Left forelimb (tissue), 1 donor: Measurements from ENCODE around the gene CFAP77.
A peak's percentile ranks its signal among the peaks of the same experiment; 100 is the strongest.
"Not testable (repeated sequence)": the region's sequence is repeated elsewhere in the genome, so short reads cannot be mapped to it uniquely, and the experiment has no call there.

Experiments used
- DNase-seq: peaks from one replicate; pipeline ENCODE4 v3.0.0-alpha.2; 2018; ENCODE audit warnings: low spot score

CFAP77 gene

DNA sequence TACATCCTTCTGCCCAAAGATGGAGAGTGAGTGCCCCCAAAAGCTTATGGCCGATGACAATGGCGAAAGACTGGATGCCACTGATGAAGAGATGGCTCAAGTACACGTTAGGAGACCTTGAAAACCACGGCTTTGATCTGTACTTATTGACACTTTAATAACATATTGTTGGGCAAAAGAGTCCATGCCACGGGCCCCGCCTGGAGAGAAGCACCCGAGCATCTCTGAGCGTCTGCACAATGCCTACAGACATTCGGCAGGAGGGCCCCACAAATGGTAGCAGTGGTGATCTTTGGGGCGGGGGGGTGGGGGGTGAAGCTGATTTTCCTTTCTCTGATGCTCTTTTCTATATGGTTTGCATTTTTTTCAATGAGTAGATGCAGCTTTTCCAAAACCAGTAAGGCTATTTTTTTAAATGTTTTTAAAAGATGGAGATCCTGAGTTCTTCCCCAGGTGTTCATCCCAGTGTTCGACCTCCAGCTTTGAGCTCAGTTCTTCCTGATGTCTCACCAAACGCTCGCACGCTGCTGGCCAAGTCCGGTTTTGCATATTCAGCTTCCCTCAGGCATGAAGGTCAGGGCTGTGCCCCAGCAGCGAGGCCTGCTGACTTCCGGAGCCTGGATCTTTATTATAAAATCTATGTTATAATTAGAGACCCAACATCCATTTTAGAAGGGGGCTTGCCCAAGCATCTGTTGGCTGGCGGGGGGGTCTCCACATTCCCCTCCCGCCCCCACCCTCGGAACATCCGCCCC lies 138.1 kb downstream of the CFAP77 start:
- DNase-seq = no peak

DNA sequence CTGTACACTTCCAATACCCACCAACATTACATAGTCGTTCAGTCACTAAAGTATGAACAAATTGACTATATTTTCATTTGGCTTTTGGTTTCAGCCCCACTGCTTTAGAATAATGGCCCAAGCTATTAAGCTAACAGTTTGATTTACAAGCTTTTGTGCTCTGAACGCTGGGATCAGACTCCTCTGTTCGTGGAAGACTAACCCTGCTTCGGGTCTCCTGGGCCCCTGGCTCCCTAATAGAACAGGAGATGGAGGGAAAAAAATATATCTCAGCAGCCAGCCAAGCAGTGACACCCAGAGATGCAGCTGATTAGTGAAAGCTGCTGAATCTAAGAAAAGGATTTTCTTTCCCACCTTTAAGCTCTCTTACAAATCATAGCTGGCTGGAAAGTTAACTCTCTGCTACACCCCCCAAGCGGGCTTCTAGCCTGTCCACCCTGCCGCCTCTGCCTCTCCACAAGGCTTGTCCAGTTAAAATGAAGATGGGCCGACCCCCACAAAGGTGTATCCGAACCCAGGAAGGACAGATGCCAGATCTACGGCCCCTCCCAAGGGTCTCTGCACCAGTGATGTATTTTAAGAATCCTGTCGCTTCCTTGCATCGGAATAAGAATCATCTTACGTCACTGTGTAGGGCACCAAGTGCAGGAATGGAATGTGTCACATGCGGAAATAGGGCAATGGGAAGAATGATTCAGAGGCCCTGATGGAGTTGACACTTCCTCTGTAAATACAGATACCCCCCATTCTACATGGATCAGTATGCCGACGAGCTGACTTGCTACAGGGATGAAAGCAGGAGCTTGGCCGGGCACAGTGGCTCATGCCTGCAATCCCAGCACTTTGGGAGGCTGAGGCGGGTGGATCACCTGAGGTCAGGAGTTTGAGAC lies 139.0 kb downstream of the CFAP77 start:
- no peak for DNase-seq

DNA sequence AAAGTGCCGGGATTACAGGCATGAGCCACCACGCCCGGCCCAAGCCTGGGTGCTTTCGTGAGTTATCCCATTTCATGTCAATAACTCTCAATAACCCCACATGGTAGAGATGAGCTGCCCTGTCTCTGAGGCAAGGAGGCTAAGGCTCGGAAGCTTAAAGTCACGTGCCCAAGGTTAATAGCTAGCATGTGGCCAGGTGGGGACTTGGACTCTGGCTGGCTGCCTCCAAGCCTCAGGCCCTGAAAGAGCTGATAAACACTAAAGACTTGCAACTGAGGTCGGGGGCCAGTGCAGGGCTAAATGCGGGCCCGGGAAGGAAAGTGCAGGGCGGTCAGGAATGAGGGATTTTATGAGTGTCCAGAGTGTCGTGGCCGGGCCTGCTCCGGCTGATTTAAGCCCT lies 141.5 kb downstream of the CFAP77 start:
- no peak for DNase-seq

DNA sequence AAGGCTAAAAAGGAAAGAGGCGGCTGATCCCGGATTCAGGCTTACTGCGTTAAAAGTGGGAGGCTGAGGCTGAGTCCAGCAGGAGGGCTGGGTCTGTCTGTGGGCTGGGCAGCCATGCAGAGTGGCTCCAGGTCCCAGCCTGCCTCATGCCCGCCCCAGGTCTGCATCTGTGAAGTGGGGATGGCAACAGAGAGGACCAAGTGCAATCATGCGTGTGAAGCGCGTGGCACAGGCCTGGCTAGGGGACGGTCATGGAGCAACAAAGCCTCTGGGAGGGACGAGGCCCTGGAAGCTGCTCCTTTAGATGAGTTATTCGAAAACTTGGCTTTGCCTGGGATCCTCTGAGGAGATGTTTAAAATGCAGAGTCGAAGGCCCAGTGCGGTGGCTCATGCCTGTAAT lies 142.0 kb downstream of the CFAP77 start:
- no peak for DNase-seq

DNA sequence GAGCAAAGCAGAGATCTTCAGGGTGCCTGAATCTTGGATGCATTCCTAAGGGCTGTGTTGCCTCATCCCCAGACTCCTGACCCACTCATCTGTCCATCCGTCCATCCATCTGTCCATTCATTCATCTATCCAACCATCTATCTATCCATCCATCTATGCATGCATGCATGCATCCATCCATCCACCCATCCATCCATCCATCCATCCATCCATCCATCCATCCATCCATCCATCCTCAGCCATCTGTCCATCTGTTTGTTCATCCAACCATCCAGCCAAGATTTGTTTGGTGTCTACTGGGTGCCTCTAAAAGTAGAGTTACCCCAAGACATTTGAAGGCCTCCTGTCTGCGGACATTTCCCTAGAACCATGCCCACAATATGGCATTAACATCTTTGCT lies 144.7 kb downstream of the CFAP77 start:
- no peak for DNase-seq

DNA sequence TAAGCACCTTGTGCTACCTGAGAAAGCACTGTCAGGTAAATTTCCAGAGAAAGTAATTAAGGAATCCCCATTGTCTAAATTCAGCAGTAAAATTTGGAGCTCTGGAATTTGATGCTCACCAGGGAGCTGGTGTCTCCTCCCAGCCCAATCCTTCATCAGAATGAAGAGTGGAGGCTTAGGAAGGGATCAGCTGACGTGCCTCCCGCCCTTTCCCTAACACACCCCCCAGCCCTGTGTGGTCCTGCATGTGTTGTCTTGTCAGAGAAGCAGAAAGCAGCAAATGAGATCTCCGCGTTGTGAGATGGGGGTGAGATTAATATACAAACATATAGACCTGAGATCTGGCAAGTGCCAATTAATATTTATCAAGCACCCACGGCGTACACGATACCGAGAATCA lies 145.5 kb downstream of the CFAP77 start:
- no peak for DNase-seq

DNA sequence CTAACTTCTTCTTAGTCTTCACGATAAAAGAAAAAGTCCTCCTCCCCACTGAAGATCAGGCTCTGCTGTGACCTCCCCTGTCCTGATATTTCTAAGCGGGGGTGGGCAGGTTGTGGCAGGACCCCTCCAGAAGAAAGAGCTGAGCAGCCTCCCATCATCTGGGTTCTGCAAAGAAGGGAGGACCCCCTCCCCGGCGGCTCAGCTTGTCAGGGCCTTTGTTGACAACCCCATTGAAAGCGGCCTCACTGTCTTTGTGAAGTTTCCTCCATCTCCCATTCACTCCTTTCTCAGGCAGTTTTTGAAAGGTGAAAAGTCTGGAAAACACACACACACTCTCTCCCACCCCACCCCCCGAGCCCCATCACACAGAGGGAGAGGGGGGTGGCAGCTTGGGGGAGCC lies 146.2 kb downstream of the CFAP77 start:
- no peak for DNase-seq

DNA sequence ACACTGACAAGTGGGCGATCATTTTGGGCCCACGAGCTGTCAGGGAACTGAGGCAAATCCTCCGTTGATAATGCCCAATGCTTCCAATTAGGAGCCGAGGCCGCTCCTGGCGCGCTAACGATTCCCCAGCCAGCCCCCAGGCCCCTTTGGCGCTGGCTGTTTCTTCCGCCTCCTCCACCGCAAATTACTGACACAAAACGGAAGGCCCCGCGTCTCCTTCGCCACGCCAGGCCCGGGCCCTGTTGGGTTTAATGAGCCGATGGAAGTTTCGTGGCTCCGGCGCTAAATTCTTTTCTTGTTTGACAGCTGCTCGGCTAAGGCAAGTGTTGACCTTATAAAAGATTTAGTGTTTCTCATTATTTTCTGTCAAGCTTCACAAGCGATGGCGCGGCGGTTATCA lies 146.7 kb downstream of the CFAP77 start:
- DNase-seq = no peak

DNA sequence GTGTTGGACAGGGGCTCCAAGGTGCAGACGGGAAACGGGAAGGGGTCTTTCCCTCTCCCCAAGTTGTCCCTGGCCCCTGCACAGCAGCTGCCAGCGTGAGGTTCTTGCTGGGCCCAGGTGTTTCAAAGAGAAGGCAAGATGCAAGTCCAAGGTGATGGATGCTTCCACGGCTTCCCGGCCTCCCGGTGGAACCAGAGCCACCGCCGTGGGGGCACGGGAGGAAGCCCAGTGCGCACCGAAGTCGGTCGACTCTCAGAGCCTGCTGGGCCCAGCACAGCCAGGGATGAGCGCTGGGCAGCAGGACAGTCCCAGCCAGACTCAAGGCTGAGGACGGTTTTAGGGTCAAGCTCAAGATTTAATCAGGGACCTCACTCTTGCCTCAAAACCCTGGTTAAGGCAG lies 147.1 kb downstream of the CFAP77 start:
- DNase-seq = no peak

DNA sequence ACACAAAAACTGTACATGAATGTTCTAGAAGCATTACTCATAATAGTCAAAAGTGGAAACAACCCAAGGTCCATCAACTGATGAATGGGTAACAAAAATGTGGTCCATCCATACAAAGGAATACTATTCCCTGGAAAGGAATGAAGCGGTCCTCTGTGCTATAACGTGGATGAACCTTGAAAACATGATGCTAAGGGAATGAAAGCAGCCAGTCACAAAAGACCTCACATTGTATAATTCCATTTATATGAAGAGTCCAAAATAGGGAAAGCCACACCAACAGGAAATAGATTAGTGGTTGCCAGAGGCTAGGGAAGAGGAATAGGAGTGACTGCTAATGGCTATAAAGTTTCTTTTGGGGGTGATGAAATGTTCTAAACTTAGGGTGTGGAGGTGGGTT lies 149.7 kb downstream of the CFAP77 start:
- no peak for DNase-seq

DNA sequence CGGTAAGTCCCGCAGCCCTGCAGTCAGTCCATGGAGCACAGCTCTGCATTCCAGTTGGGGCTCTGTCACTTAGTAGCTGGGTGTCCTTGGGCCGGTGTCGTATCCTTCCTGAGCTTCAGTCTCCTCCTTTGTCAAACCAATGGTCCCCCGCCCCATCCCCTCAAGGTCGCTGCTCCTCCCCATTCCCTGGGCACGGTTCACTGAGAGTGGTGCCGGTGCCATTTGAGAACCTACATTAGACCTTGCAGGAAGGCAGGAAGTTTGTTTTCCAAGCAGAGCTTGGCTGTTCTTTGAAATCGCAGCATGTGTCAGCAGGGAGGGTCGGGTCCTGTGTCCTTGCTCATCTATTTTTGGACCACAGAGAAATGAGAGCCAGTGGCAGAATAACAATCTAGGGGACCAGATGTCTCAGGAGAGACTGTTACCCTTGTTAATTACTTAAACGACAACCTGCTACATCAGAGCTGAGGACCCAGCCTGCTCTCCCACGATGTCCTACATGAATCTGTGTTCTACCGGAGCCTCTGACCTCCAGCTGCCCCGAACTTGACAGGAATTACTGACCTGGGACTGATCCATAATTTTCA lies 150.7 kb downstream of the CFAP77 start:
- no peak for DNase-seq

DNA sequence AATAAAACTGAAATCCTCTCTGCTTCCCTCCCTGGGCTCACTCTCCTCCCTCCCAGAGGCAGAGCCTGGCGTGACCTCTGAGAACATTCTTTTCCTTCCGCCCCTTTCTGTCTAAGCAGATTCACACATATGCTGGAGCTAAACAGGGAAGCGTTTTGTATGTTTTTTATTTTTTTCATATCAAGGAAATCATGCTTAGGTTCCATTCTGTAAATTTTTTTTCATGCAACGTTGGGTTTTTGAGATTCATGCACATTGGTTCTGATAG lies 152.2 kb downstream of the CFAP77 start:
- DNase-seq = no peak

DNA sequence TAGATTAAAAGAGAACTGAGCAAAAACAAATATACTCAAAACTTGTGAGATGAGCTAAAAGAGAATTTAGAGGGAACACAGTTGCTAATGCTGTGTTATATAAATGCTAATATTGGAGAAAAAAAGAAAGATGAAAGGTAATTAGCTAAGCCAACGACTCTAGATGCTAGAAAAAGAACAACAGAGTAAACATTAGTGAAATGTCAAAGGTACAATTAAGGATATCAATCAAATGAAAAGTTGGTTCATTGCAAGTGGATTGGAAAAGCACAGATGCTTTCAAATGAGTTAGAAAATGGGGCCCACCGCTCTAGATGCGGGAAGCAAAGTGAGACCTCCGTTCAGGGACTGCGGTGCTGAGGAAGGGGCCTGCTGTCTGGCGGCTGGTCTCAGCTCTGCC lies 154.5 kb downstream of the CFAP77 start:
- no peak for DNase-seq

DNA sequence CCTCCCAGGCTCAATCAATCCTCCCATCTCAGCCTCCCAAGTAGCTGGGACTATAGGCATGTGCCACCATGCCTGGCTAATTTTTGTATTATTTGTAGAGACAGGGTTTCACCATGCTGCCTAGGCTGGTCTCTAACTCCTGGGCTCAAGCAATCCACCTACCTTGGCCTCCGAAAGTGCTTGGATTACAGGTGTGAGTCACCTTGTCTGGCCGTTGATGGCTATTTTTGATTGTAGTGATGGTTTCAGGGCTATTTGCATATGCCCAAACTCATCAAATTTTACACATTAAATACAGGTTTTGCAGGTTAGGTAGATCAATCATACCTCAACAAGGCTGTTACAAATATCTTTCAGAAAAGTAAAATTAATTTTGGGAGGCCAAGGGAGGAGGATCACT lies 158.8 kb downstream of the CFAP77 start:
- not testable (repeated sequence) for DNase-seq

DNA sequence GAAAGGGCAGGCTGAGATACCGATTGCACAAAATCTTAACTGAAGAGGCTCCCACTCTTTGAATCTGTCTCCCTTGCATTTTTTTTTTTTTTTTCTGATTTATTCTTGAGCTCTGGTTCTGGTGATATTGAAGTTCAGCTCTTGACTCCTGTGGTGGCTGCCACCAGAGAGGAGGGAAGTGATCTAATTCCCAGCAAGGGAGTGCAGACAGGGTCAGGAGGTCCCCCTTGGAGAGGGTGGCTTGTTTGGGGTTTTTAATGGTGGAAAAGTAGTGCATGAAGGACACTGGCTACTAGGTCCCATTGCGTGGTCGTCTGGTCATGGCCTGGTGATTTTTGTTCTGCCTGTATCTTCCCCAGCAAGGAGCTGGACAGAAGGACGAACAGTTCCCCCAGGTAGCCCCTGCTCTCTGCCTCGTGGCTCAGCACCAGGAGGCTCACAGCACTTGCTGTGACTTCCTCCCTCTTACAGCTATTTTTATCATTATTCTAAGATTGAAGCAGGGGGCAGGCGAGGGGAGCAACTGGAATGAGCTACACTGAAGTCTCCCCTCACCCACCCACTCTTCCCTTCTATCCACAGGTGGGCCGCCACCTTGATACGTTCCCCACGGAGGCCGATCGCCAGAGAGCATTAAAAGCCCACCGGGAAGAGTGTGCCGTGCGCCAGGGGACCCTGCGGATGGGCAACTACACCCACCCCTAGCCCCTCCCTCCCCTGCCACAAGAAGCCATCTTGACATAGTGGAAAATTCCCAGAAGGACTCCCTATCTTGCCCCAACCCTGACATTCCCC lies 162.0 kb downstream of the CFAP77 start:
- no peak for DNase-seq

DNA sequence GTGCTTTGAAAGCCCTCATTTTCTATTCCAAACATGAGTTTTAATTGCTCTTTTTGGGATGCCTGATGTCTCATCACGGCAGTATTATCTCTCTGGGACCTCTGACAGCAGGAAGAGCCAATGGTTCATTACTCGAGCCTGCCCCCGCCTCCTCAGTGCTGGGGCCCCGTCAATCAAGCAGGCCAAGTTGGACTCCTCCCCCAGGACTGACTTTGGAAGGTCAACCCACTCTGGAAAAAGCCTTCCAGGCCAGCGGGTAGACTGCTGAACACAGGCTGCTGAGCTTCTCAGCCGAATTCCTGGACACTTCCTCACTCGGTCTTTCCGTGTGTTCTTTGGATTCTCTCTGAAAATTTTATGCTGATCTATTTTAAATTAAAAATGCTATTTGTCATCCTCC lies 162.9 kb downstream of the CFAP77 start:
- no peak for DNase-seq

DNA sequence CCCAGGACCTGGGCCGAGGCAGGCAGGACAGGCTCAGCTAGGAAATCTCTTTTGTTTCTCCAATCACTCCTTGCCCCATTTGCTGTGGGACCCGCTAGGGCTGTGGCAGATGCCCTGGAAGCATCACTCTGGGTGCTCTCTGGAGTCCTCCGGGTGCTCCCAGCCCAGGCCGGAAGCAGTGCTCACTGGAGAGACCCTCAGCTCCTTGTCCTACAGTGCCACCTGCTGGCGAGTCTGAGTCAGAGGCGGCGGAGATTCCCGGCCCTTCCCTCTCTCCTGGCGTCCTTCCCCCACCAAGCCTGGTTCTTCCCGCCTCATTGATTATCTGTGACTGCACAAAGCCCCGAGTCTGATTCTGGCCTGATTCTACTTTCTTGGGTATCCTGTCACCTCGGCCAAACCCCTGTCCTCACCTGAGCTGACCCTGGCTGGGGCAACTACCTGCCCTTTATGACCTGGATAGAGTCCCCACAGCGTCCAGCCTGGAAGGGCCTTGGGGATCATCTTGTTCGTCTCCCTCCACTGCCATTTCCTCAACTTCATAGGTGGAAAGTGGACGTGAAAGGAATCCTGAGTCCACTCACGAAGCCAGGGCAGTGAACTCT lies 165.1 kb downstream of the CFAP77 start:
- DNase-seq = peak; percentile 78

DNA sequence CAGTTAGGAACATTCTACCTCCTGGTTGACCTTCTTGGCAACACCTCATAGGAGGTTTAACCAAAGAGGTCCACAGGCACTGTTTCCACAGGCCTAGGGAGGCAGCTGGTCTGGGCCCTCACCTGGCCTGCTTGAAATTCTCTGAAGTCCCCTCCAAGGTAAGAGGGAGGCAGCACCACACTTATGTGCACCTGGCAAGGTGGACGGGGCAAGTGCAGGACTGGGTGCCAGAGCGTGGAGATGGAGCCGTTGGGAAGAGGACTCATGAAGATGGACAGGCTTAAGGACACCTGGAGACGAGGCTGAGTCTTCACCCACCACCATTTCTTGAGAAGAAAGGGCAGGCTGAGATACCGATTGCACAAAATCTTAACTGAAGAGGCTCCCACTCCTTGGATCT lies 165.8 kb downstream of the CFAP77 start:
- DNase-seq = no peak

DNA sequence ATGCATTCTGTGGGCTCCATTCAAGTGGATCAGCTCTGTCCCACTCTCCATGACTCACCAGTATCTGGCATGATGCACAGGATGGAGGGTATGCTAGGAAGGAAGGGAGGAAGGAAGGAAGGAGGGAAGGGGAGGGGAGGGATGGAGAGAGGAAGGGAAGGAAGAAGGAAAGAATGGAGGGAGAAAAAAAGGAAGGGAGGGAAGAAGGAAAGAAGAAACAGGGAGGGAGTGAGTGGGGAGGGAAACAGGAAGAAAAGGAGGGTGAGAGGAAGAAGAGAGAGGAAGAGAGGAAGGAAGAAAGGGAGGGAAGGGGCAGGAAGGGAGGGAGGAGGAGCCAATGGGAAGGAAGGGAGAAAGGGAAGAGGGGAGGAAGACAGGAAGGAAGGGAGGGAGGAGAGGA lies 167.1 kb downstream of the CFAP77 start:
- DNase-seq = no peak

DNA sequence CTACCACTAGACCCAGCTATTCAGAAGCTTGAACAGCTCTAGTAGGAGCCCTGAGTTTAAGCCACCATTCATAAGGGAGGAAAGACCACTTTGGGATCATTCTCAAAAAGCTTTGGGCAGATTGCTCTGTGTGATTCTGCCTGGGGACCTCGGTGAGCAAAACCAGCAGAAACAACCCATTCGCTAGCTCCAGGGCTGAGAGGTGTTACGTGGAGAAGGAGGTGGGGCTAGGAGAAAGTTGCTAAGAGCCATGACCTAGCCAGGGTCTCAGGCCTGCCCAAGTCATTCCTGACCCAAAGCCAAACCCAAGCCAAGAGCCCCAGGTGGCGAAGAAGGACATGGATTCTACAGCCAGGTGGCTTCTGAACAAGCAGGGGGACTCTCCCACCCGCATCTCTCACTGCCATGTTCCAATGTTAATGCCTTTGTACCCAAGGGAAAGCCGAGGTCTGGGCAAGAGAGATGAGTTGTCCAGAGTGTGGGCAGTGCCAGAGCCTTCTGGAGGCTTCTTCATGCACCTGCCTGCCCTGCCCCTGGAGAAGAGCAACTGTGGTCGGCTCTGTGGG lies 168.4 kb downstream of the CFAP77 start:
- DNase-seq = no peak

DNA sequence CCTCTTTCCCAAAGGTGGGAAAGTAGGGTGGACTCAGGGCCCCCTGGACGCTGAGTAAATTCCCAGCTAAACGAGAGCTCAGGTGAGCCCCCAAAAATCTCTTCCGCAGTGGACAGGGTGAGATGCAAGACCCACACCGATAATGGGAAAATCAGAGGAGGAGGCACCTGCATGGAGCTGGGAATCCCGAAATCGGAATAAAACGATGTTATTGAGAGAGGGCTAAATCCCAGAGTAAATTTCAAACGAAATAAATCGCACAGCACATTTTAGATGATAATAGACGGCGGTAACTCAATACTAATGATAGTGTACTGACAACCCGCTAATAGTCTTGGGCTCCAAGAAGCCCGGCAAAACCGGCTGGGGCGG lies 169.4 kb downstream of the CFAP77 start:
- no peak for DNase-seq

DNA sequence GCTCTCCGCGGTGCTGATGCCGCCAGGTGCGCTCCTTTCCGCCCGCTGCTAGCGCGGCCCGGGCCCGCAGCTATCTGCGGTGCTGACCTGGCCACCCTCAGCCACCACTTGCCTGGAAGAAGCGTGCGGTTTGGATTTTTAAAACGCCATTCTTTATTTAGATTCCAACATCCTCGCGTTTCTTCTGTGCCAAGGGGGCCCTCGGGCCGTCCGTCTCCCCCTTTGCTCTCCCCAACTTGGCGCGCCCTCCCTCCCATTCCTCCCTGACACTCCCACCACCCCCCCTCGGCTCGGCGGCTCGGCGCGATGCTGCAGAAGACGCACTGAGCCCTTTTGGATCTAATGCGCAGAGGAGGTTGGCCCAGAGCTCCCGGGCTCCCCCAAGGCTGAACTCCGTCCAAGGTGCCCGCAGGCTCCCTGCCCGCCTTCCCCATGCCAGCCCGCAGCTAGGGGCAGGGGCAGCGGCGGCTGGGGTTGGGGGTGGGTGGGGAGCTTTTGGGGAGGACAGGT lies 172.3 kb downstream of the CFAP77 start, which contains the start of gene BARHL1:
Gene BARHL1, plus strand, starts transcription at position 331 of the 510 bp plus-strand sequence. CDS start 192 bp downstream, outside the sequence.
- DNase-seq = no peak
